Adrenal gland (tissue), 12 donors: ENCODE results near the gene HID1. TPM values are rescaled to one million over a fixed set of nuclear protein-coding genes. Genes with fewer than 3 reads are reported as not detected.

ENCODE experiments used
- DNase-seq, 7 donors: peaks; one replicate each; pipeline ENCODE4 v3.0.0-alpha.2; 2019 to 2020
- H3K27ac ChIP-seq, 5 donors: fragments of 200-600 bp; sonication (generic) in 4 of 5; 1 replicate in 3 of 5; 2 replicates in 2 of 5; pipeline versions ENCODE4 v1.5.1 to v1.8.0; 2016 to 2020; ENCODE audit warnings: mild to moderate bottlenecking in 1 of 5
- H3K27me3 ChIP-seq: fragments of 200-600 bp; 2 replicates; pipeline ENCODE4 v1.8.0; 2021
- H3K36me3 ChIP-seq, 2 donors: fragments of 200-600 bp; replicated peaks in 1 of 2; 1 replicate in 1 of 2; 2 replicates in 1 of 2; pipeline versions ENCODE4 v1.5.1 to v1.8.0; 2018 to 2022
- H3K4me1 ChIP-seq, 2 donors: fragments of 200-600 bp; replicated peaks in 1 of 2; 1 replicate in 1 of 2; 2 replicates in 1 of 2; pipeline versions ENCODE4 v1.5.1 to v1.8.0; 2018 to 2021
- H3K4me3 ChIP-seq, 4 donors: fragments of 200-600 bp; sonication (generic) in 3 of 4; one replicate each; pipeline ENCODE4 v1.5.1; 2016 to 2018
- H3K9me3 ChIP-seq, 3 donors: fragments of 200-600 bp; sonication (generic) in 1 of 3; replicated peaks in 1 of 3; 1 replicate in 2 of 3; 2 replicates in 1 of 3; pipeline versions ENCODE4 v1.5.1 to v1.8.0; 2016 to 2021
- POLR2A ChIP-seq, 2 donors: fragments of 450-650 bp; IDR thresholded peaks; one replicate each; pipeline ENCODE4 v1.6.1; 2017; ENCODE audit warnings: antibody characterized with exemption in 2 of 2, mild to moderate bottlenecking in 2 of 2, moderate library complexity in 1 of 2
- WGBS, 4 donors: extraction: QIAGEN DNeasy Blood & Tissue Kit in 2 of 4; methylation state at CpG; one replicate each; pipeline versions ENCODE4 v1.1.5 to v1.1.7; 2013 to 2017; 5-methylcytosine and 5-hydroxymethylcytosine counted together
- intact Hi-C, 2 donors: fragments of 100-400 bp; cut with DNase I; formaldehyde crosslinking; loops; one replicate each; pipeline versions ENCODE4 v1.14.1 to v1.15.0; 2022 to 2023
- polyA plus RNA-seq, 3 donors: library from polyadenylated mRNA; stranded (reverse); fragments of 200-250 nt in 2 of 3; fragments of 350-450 nt in 1 of 3; fragmentation: Illumina TruSeq in 1 of 3; extraction: RNeasy Lipid Tissue Mini Kit (QIAGEN cat#74804) in 1 of 3; gene quantifications; one replicate each; pipeline ENCODE4 v1.2.3, GENCODE V29; 2013 to 2014
- total RNA-seq, 9 donors: library from RNA; depleted of rRNA in 4 of 9; stranded (reverse); fragments of >200 nt in 4 of 9; fragments of 120-200 nt in 1 of 9; fragmentation: NEBNext Ultra II Directional in 1 of 9; extraction: Animal tissue kit (Norgen Biotek cat#: 25700) in 1 of 9; gene quantifications; one replicate each; pipeline versions ENCODE4 v1.1.0 to v1.2.4, GENCODE V29; 2013 to 2023
- TF ChIP-seq, protein P1 (sequence below), 6 experiments: fragments of 450-650 bp in 4 of 6; fragments of 200-600 bp in 2 of 6; sonication (generic) in 1 of 6; IDR thresholded peaks; 1 replicate in 5 of 6; 2 replicates in 1 of 6; pipeline versions ENCODE4 v1.5.1 to v1.8.0; 2016 to 2021; ENCODE audit warnings: antibody characterized with exemption in 6 of 6, mild to moderate bottlenecking in 2 of 6, moderate library complexity in 1 of 6
- donor health status: healthy with polysubstance abuse.
- donor health status: Bipolar disorder and iron deficiency.
- donor health status: DM: yes; HTN: yes; CAD: no.
- donor health status: DM: no; HTN: no; CAD: no.
- donor health status: DM: no; HTN: no; CAD: no.
- donor health status: DM: yes; HTN: yes; CAD: no.

HID1 gene
- total and polyA plus RNA-seq, 12 donors: 2.8 to 42.6 (median 8.3) TPM

DNA sequence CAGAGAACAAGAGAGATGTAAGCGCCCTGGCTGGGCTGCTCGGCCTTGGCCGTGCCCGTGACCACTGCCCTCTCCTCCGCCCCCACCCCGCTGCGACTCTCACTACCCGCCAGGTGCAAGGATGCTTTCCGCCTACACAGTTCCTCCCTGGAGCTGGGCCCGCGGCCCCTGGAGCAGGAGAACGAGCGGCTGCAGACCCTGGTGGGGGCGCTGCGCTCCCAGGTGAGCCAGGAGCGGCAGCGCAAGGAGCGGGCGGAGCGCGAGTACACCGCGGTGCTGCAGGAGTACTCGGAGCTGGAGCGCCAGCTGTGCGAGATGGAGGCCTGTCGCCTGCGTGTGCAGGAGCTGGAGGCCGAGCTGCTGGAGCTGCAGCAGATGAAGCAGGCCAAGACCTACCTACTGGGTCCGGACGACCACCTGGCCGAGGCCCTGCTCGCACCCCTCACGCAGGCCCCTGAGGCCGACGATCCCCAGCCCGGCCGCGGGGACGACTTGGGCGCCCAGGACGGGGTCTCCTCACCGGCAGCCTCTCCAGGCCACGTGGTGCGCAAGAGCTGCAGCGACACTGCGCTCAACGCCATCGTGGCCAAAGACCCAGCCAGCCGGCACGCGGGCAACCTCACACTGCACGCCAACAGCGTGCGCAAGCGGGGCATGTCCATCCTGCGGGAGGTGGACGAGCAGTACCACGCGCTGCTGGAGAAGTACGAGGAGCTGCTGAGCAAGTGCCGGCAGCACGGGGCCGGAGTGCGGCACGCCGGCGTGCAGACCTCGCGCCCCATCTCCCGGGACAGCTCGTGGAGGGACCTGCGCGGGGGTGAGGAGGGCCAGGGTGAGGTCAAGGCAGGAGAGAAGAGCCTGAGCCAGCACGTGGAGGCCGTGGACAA lies 30.8 kb upstream of the HID1 start:
- H3K4me1 ChIP-seq: no peaks in the 10 kb centered on the region
- intact Hi-C loops: loop anchor here in 1 of 2 donors (10.0 kb wide), 1 partner anchor 61 kb away; no protein-coding TSS in a partner anchor
- peaks cover 0 to 26% of the 10 kb centered on the region in 2 donors for H3K36me3 ChIP-seq
- no peaks in the 10 kb centered on the region for H3K9me3 ChIP-seq
- DNase-seq: no peak
- TF ChIP-seq POLR2A (IDR thresholded peaks at IDR 0.05): no peak
- TF ChIP-seq, protein P1, sequence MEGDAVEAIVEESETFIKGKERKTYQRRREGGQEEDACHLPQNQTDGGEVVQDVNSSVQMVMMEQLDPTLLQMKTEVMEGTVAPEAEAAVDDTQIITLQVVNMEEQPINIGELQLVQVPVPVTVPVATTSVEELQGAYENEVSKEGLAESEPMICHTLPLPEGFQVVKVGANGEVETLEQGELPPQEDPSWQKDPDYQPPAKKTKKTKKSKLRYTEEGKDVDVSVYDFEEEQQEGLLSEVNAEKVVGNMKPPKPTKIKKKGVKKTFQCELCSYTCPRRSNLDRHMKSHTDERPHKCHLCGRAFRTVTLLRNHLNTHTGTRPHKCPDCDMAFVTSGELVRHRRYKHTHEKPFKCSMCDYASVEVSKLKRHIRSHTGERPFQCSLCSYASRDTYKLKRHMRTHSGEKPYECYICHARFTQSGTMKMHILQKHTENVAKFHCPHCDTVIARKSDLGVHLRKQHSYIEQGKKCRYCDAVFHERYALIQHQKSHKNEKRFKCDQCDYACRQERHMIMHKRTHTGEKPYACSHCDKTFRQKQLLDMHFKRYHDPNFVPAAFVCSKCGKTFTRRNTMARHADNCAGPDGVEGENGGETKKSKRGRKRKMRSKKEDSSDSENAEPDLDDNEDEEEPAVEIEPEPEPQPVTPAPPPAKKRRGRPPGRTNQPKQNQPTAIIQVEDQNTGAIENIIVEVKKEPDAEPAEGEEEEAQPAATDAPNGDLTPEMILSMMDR (IDR thresholded peaks at IDR 0.05): no peak
- H3K27me3 ChIP-seq: no peaks in the 10 kb centered on the region
- H3K27ac ChIP-seq: no peak overlapping the region
- no peak overlapping the region for H3K4me3 ChIP-seq
- 88 to 94% (median 91%) methylated on average over 41 to 76 of the region's 76 CpGs for WGBS, 4 donors

DNA sequence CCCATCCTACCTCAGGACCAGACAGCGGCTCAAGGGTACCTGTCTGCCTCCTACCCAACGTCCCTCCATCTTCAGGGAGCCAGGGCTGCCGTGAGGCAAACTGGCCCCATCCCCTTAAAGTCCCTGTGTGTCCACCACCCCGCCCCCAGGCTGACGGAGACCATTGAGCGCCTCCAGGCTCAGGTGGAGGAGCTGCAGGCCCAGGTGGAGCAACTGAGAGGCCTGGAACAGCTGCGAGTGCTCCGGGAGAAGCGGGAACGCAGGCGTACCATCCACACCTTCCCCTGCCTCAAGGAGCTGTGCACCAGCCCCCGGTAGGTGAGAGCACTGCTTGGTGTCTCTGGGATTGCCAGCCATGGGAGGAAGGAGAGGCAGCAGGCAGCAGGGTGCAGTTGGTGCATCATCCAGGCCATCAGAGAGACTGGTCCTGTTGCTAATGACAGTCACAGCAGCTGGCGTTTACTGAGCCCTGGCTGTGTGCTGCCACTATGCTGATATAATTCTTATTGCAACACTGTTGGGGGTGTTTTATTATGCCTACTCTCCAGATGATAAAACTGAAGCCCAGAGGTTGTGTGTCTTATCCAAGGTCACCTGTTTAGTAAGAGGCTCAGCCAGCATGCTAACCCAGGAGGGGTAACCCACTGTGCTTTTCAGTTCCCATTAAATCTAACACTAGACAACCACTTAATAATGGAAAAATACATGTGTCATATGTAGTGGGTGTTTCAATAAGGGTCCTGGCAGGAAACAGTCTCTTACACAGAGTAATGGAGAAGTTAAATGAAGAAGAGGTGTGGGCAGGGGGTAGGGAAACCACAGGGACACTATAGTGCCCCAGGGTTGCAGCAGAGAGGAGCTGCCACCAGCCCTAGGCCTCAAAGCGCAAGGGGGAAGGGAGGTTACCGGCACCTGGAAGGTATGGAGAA lies 29.6 kb upstream of the HID1 start:
- Histone ChIP-seq H3K9me3 (no peaks in the 10 kb centered on the region), H3K27ac (no peak overlapping the region), H3K36me3 (peaks cover 0 to 26% of the 10 kb centered on the region in 2 donors), H3K27me3 (no peaks in the 10 kb centered on the region), H3K4me3 (no peak overlapping the region), H3K4me1 (no peaks in the 10 kb centered on the region)
- no peak for DNase-seq
- 92 to 97% (median 93%) methylated on average over 13 to 15 of the region's 15 CpGs for WGBS, 4 donors
- intact Hi-C loops: loop anchor here in 1 of 2 donors (10.0 kb wide), 1 partner anchor 63 kb away; no protein-coding TSS in a partner anchor
- no peak for TF ChIP-seq POLR2A (IDR thresholded peaks at IDR 0.05)
- TF ChIP-seq, protein P1 (IDR thresholded peaks at IDR 0.05): no peak

DNA sequence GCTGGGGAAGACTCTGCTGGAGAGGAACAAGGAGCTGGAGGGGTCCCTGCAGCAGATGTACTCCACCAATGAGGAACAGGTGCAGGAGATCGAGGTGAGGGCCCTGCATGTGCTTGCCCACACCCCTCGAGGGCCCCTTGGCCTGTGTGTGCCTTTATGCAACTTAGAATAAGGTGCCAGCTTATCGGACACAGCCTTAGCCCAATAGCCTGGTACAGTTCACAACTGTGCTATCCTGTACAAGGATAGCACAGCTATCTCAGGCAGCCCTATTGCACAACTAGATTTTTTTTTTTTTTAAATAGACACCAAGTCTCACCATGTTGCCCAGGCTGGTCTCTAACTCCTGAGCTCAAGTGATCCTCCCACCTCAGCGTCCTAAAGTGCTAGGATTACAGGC lies 27.0 kb upstream of the HID1 start:
- peaks cover 0 to 24% of the 10 kb centered on the region in 2 donors for H3K36me3 ChIP-seq

More for the DNA sequence above, 27.0 kb upstream of the HID1 start:
- Histone ChIP-seq H3K27me3 (no peaks in the 10 kb centered on the region), H3K4me1 (no peaks in the 10 kb centered on the region), H3K4me3 (no peak overlapping the region), H3K9me3 (no peaks in the 10 kb centered on the region), H3K27ac (no peak overlapping the region)
- TF ChIP-seq POLR2A (IDR thresholded peaks at IDR 0.05): no peak
- TF ChIP-seq, protein P1 (IDR thresholded peaks at IDR 0.05): no peak
- DNase-seq: no peak
- WGBS, 4 donors: 85 to 88% (median 88%) methylated on average over 1 to 4 of the region's 4 CpGs
- intact Hi-C loops: no loop called here
